ENCODE data around the gene SULT1C2. TPM values are rescaled to one million over a fixed set of nuclear protein-coding genes. Genes with fewer than 3 reads are reported as not detected.

SULT1C2 gene
- total and polyA plus RNA-seq, 10 of the 15 experiments (the other 5 are each of a cell fraction or from before 2014, with no cell fraction given) = 0.03 to 0.07 (median 0.04) TPM; not detected in 7

DNA sequence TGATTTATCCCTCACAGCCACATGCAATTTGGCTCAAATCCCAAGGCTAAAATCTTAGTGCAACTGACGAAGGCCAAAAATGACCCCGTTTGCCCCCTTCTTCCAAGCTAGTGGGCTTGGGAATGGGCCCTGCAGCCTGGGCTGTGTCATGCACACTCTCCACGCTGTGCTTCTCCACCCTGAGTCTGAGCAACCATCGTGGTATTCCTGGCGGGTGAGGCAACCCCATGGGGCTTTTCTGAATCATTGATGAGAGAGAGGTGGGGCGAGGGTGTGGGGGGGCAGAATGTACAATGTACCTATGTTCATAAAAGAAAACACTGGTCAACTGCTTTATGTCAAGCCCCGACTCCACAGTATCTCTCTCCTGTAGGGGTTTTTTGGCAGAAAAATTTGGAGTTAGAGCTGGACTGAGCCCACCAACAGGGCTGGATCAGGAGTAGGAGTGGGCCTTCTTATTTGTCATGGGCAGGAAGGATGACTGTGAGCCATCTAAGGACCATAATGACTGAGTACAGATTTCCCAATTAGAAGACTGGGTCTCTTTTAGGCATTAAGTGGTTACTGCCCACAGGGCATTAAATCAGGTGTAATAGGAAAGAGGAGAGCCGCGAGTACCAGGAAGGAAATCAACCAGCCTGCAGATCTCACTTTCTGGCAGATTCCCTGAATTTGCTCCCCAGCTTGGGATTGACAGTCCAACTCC is 8.9 kb downstream of the SULT1C2 start:
- 20% methylated on average over 9 of the region's 9 CpGs for WGBS (ENCODE audit: insufficient coverage, insufficient replicate concordance, low lambda C conversion rate, missing lambda C conversion rate)
- Histone ChIP-seq H3K9me3 (replicated peaks; ENCODE audit: control insufficient read depth, insufficient read depth, low read length) (no peaks in the 10 kb centered on the region), H3K27ac (ENCODE audit: control insufficient read depth, insufficient read depth) (no peak overlapping the region), H3K9ac (ENCODE audit: control insufficient read depth, insufficient read depth, low read length) (no peak overlapping the region), H4K20me1 (ENCODE audit: control insufficient read depth, insufficient read depth) (no peaks in the 10 kb centered on the region), H3K4me1 (ENCODE audit: control insufficient read depth, insufficient read depth, low read length) (no peaks in the 10 kb centered on the region), H2AFZ (ENCODE audit: control insufficient read depth, low read depth, low read length) (no peak overlapping the region), H3K27me3 (replicated peaks in 1 of 2; ENCODE audit: control insufficient read depth in 2 of 2, insufficient read depth in 2 of 2, low read length in 1 of 2) (peaks cover 0 to 3% of the 10 kb centered on the region in 2 experiments; a peak in 1 of 4 replicates), H3K79me2 (ENCODE audit: control insufficient read depth, insufficient read depth, low read length) (no peaks in the 10 kb centered on the region), H3K4me2 (ENCODE audit: control insufficient read depth, insufficient read depth) (no peak overlapping the region), H3K36me3 (ENCODE audit: control insufficient read depth in 2 of 2, insufficient read depth in 2 of 2, low read length in 1 of 2) (no peaks in the 10 kb centered on the region), H3K4me3 (no peak overlapping the region)
- intact Hi-C loops (cut with micrococcal nuclease; ENCODE audit: unreplicated experiment) (no loop called here), in situ Hi-C loops (cut with MboI) (no loop called here)
- ChIA-PET CTCF (no interaction called here), SMC1A (ENCODE audit: uncharacterized antibody, unreplicated experiment) (interaction anchor here (0.7 kb wide), 1 partner anchor 25 kb away, joined by 3 read pairs; no protein-coding TSS in a partner anchor), POLR2A (interaction anchor here (0.6 kb wide), 1 partner anchor 10 kb away, joined by 4 read pairs; no protein-coding TSS in a partner anchor), RAD21 (ENCODE audit: unreplicated experiment) (no interaction called here)
- no TSS peak for BruUV-seq (replicated peaks)
- DNase-seq (ENCODE audit: low read depth, low spot score) (no peak), ATAC-seq (no peak; the same call in 2 of the 3 replicates), FAIRE-seq (no peak)
- TF ChIP-seq TCF3 (IDR thresholded peaks at IDR 0.05; ENCODE audit: borderline replicate concordance, insufficient read depth, low read depth, low read length) (no peak), HDAC6 (IDR thresholded peaks at IDR 0.05; ENCODE audit: unreplicated experiment) (no peak), LARP7 (IDR thresholded peaks at IDR 0.05) (no peak), SMC3 (IDR thresholded peaks at IDR 0.05; ENCODE audit: borderline replicate concordance, low read length) (no peak), ZNF384 (IDR thresholded peaks at IDR 0.05; ENCODE audit: borderline replicate concordance, low read depth, low read length) (no peak), YBX1 (IDR thresholded peaks at IDR 0.05) (no peak), FOXM1 (IDR thresholded peaks at IDR 0.05; ENCODE audit: low read depth, low read length) (no peak)
- TF ChIP-seq, protein P1, sequence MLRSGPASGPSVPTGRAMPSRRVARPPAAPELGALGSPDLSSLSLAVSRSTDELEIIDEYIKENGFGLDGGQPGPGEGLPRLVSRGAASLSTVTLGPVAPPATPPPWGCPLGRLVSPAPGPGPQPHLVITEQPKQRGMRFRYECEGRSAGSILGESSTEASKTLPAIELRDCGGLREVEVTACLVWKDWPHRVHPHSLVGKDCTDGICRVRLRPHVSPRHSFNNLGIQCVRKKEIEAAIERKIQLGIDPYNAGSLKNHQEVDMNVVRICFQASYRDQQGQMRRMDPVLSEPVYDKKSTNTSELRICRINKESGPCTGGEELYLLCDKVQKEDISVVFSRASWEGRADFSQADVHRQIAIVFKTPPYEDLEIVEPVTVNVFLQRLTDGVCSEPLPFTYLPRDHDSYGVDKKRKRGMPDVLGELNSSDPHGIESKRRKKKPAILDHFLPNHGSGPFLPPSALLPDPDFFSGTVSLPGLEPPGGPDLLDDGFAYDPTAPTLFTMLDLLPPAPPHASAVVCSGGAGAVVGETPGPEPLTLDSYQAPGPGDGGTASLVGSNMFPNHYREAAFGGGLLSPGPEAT (IDR thresholded peaks at IDR 0.05; ENCODE audit: low read depth) = no peak
- TF ChIP-seq, protein P2, sequence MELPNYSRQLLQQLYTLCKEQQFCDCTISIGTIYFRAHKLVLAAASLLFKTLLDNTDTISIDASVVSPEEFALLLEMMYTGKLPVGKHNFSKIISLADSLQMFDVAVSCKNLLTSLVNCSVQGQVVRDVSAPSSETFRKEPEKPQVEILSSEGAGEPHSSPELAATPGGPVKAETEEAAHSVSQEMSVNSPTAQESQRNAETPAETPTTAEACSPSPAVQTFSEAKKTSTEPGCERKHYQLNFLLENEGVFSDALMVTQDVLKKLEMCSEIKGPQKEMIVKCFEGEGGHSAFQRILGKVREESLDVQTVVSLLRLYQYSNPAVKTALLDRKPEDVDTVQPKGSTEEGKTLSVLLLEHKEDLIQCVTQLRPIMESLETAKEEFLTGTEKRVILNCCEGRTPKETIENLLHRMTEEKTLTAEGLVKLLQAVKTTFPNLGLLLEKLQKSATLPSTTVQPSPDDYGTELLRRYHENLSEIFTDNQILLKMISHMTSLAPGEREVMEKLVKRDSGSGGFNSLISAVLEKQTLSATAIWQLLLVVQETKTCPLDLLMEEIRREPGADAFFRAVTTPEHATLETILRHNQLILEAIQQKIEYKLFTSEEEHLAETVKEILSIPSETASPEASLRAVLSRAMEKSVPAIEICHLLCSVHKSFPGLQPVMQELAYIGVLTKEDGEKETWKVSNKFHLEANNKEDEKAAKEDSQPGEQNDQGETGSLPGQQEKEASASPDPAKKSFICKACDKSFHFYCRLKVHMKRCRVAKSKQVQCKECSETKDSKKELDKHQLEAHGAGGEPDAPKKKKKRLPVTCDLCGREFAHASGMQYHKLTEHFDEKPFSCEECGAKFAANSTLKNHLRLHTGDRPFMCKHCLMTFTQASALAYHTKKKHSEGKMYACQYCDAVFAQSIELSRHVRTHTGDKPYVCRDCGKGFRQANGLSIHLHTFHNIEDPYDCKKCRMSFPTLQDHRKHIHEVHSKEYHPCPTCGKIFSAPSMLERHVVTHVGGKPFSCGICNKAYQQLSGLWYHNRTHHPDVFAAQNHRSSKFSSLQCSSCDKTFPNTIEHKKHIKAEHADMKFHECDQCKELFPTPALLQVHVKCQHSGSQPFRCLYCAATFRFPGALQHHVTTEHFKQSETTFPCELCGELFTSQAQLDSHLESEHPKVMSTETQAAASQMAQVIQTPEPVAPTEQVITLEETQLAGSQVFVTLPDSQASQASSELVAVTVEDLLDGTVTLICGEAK (IDR thresholded peaks at IDR 0.05; ENCODE audit: borderline replicate concordance) = no peak
- TF ChIP-seq, protein P3, sequence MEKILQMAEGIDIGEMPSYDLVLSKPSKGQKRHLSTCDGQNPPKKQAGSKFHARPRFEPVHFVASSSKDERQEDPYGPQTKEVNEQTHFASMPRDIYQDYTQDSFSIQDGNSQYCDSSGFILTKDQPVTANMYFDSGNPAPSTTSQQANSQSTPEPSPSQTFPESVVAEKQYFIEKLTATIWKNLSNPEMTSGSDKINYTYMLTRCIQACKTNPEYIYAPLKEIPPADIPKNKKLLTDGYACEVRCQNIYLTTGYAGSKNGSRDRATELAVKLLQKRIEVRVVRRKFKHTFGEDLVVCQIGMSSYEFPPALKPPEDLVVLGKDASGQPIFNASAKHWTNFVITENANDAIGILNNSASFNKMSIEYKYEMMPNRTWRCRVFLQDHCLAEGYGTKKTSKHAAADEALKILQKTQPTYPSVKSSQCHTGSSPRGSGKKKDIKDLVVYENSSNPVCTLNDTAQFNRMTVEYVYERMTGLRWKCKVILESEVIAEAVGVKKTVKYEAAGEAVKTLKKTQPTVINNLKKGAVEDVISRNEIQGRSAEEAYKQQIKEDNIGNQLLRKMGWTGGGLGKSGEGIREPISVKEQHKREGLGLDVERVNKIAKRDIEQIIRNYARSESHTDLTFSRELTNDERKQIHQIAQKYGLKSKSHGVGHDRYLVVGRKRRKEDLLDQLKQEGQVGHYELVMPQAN (conservative IDR thresholded peaks at IDR 0.05) = no peak
- TF ChIP-seq, protein P4, sequence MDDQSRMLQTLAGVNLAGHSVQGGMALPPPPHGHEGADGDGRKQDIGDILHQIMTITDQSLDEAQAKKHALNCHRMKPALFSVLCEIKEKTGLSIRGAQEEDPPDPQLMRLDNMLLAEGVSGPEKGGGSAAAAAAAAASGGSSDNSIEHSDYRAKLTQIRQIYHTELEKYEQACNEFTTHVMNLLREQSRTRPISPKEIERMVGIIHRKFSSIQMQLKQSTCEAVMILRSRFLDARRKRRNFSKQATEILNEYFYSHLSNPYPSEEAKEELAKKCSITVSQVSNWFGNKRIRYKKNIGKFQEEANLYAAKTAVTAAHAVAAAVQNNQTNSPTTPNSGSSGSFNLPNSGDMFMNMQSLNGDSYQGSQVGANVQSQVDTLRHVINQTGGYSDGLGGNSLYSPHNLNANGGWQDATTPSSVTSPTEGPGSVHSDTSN (IDR thresholded peaks at IDR 0.05; ENCODE audit: insufficient replicate concordance, low read depth, low read length) = no peak
- TF ChIP-seq, protein P5, sequence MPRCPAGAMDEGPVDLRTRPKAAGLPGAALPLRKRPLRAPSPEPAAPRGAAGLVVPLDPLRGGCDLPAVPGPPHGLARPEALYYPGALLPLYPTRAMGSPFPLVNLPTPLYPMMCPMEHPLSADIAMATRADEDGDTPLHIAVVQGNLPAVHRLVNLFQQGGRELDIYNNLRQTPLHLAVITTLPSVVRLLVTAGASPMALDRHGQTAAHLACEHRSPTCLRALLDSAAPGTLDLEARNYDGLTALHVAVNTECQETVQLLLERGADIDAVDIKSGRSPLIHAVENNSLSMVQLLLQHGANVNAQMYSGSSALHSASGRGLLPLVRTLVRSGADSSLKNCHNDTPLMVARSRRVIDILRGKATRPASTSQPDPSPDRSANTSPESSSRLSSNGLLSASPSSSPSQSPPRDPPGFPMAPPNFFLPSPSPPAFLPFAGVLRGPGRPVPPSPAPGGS (IDR thresholded peaks at IDR 0.05; ENCODE audit: borderline replicate concordance, insufficient read depth, low read depth, low read length, poor library complexity, severe bottlenecking) = no peak
